Neural crest cell (in vitro differentiated cells): ENCODE measurements around the gene BGLAP. TPM values are rescaled to one million over a fixed set of nuclear protein-coding genes. Genes with fewer than 3 reads are reported as not detected.

ENCODE experiments used
- DNase-seq: peaks from one replicate; pipeline ENCODE4 v3.0.0; 2021; ENCODE audit warnings: low read depth, mixed read lengths, low spot score
- H3K27ac Mint-ChIP-seq: one replicate; pipeline ENCODE4 v1.8.0; 2021; ENCODE audit warnings: mild to moderate bottlenecking, mixed read lengths; ENCODE audit not compliant: unreplicated experiment
- H3K27me3 Mint-ChIP-seq: 2 replicates; pipeline ENCODE4 v1.8.0; 2021; ENCODE audit warnings: low read depth, mild to moderate bottlenecking, mixed read lengths
- H3K36me3 Mint-ChIP-seq: 2 replicates; pipeline ENCODE4 v1.8.0; 2021; ENCODE audit warnings: low read depth, mild to moderate bottlenecking, mixed read lengths
- H3K4me1 Mint-ChIP-seq: 2 replicates; pipeline ENCODE4 v1.8.0; 2021; ENCODE audit warnings: mixed read lengths
- H3K4me3 Mint-ChIP-seq: one replicate; pipeline ENCODE4 v1.8.0; 2021; ENCODE audit warnings: mild to moderate bottlenecking, mixed read lengths
- H3K9me3 Mint-ChIP-seq: 2 replicates; pipeline ENCODE4 v1.8.0; 2021; ENCODE audit warnings: mixed read lengths
- CTCF ChIP-seq: fragments of 200-600 bp; sonication (generic); conservative IDR thresholded peaks from 2 replicates; pipeline ENCODE4 v1.5.0; 2021; ENCODE audit warnings: antibody characterized with exemption, mild to moderate bottlenecking
- total RNA-seq: library from RNA; stranded (reverse); gene quantifications from 2 replicates; pipeline ENCODE4 v1.2.1, GENCODE V29; 2021

Gene BGLAP
- total RNA-seq, 1 donor from 2014 or later, result 3.0 TPM

GRCh38 chr1:156291226-156292061 is 49.5 kb downstream of the BGLAP start:
- Mint-ChIP-seq H3K27ac (peak overlapping the region; percentile 81), H3K4me1 (peaks cover 23% of the 10 kb centered on the region), H3K27me3 (no peaks in the 10 kb centered on the region), H3K36me3 (no peaks in the 10 kb centered on the region), H3K4me3 (peak overlapping the region; percentile 82), H3K9me3 (no peaks in the 10 kb centered on the region)
- DNase-seq, result peak; percentile 76
- TF ChIP-seq CTCF, result no peak

Other genes starting within 250 kb of the BGLAP start
- 236 and 255 TPM in 2 replicates for gene SSR2, start 221.2 kb upstream of the BGLAP start, total RNA-seq
- 70.4 and 78.0 TPM in 2 replicates for gene UBQLN4, start 188.4 kb upstream of the BGLAP start, total RNA-seq
- gene LAMTOR2, start 187.4 kb upstream of the BGLAP start, total RNA-seq, result 49.4 and 55.6 TPM in 2 replicates
- gene RAB25, start 181.0 kb upstream of the BGLAP start, total RNA-seq, result not detected in 2 replicates
- gene MEX3A, start 159.7 kb upstream of the BGLAP start, total RNA-seq, result 114 and 120 TPM in 2 replicates
- 51.0 and 51.7 TPM in 2 replicates for gene LMNA, start 127.5 kb upstream of the BGLAP start, total RNA-seq
- 1.3 and 2.1 TPM in 2 replicates for gene SEMA4A, start 88.6 kb upstream of the BGLAP start, total RNA-seq
- gene SLC25A44, start 48.1 kb upstream of the BGLAP start, total RNA-seq, result 19.1 and 22.7 TPM in 2 replicates
- 82.5 and 83.3 TPM in 2 replicates for gene PMF1, start 29.2 kb upstream of the BGLAP start, total RNA-seq
- 15.8 and 17.1 TPM in 2 replicates for gene PAQR6, start 5.9 kb downstream of the BGLAP start, total RNA-seq
- 116 and 122 TPM in 2 replicates for gene SMG5, start 40.6 kb downstream of the BGLAP start, total RNA-seq
- 4.3 and 4.6 TPM in 2 replicates for gene TMEM79, start 42.1 kb downstream of the BGLAP start, total RNA-seq
- 34.2 and 38.0 TPM in 2 replicates for gene GLMP, start 53.5 kb downstream of the BGLAP start, total RNA-seq
- gene VHLL, start 57.1 kb downstream of the BGLAP start, total RNA-seq, result 0.77 TPM in 1 of 2 replicates, not detected in the other
- 343 and 346 TPM in 2 replicates for gene CCT3, start 96.1 kb downstream of the BGLAP start, total RNA-seq
- 0.66 and 1.0 TPM in 2 replicates for gene TSACC, start 96.3 kb downstream of the BGLAP start, total RNA-seq
- not detected in 2 replicates for gene RHBG, start 127.0 kb downstream of the BGLAP start, total RNA-seq